SKM-1 (cell line): ENCODE measurements around the gene MFRP.

Source experiments
- DNase-seq: peaks from one replicate; lab custom pipeline; 2025; ENCODE audit not compliant: unreplicated experiment; lab: John Stamatoyannopoulos, UW

The MFRP gene

GRCh38 chr11:119298726-119299125 lies 47.8 kb downstream of the MFRP start:
- no peak for DNase-seq

GRCh38 chr11:119297938-119298337 lies 48.6 kb downstream of the MFRP start:
- DNase-seq, result no peak

- no peak for DNase-seq
Observed at GRCh38 chr11:119295178-119295577, 51.3 kb downstream of the MFRP start.

GRCh38 chr11:119293461-119293860 lies 53.0 kb downstream of the MFRP start:
- DNase-seq, result no peak

GRCh38 chr11:119290894-119291497 lies 55.5 kb downstream of the MFRP start:
- DNase-seq, result no peak
